ENCODE measurements around the gene LIPT1. TPM values are rescaled to one million over a fixed set of nuclear protein-coding genes. Genes with fewer than 3 reads are reported as not detected.
A peak's percentile ranks its signal among the peaks of the same experiment; 100 is the strongest.

The LIPT1 gene
- total RNA-seq, 2 experiments from 2014 or later: 11.9 to 12.5 TPM

- CTCF ChIA-PET (ENCODE audit: unreplicated experiment): no interaction called here
- POLR2A ChIA-PET: interaction anchor here (0.7 to 2.4 kb wide), 5 partner anchors 11 to 156 kb away, joined by 3 to 19 read pairs (median 4); partner anchors contain the start of genes C2orf15, EIF5B, LIPT1 and TSGA10
- no peaks in the 10 kb centered on the region for H4K20me1 ChIP-seq (ENCODE audit: insufficient read depth, low read length)
- peak within 1 kb of the TSS; percentile 82 for H3K4me3 ChIP-seq (ENCODE audit: low read depth, low read length, poor library complexity, severe bottlenecking)
- H3K27ac ChIP-seq (ENCODE audit: low read depth, low read length, poor library complexity, severe bottlenecking): peak within 1 kb of the TSS; percentile 32
- H3K4me2 ChIP-seq (ENCODE audit: low read length): peak within 1 kb of the TSS; percentile 89
- TF ChIP-seq EZH2phosphoT487 (IDR thresholded peaks at IDR 0.05; ENCODE audit: borderline replicate concordance, low read depth, low read length): no peak
- TF ChIP-seq, protein P1, sequence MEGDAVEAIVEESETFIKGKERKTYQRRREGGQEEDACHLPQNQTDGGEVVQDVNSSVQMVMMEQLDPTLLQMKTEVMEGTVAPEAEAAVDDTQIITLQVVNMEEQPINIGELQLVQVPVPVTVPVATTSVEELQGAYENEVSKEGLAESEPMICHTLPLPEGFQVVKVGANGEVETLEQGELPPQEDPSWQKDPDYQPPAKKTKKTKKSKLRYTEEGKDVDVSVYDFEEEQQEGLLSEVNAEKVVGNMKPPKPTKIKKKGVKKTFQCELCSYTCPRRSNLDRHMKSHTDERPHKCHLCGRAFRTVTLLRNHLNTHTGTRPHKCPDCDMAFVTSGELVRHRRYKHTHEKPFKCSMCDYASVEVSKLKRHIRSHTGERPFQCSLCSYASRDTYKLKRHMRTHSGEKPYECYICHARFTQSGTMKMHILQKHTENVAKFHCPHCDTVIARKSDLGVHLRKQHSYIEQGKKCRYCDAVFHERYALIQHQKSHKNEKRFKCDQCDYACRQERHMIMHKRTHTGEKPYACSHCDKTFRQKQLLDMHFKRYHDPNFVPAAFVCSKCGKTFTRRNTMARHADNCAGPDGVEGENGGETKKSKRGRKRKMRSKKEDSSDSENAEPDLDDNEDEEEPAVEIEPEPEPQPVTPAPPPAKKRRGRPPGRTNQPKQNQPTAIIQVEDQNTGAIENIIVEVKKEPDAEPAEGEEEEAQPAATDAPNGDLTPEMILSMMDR (conservative IDR thresholded peaks at IDR 0.05; ENCODE audit: low read length): no peak
- H3K36me3 ChIP-seq (ENCODE audit: insufficient read depth, low read length): peaks cover 4% of the 10 kb centered on the region; the same call in 1 of the 2 replicates
- H3K9me3 ChIP-seq (ENCODE audit: low read length): no peaks in the 10 kb centered on the region
- H3K79me2 ChIP-seq (ENCODE audit: insufficient read depth, low read depth, low read length): peaks cover 58% of the 10 kb centered on the region
- intact Hi-C loops (cut with micrococcal nuclease; ENCODE audit: unreplicated experiment): loop anchor here (1.0 to 10.0 kb wide), 5 partner anchors 26 to 1384 kb away; partner anchors contain the start of genes C2orf15, LIPT1, PDCL3 and REV1
- BruUV-seq (replicated peaks): TSS peak; percentile 89
- H3K4me1 ChIP-seq (ENCODE audit: insufficient read depth, low read length, poor library complexity, severe bottlenecking): peaks cover 17% of the 10 kb centered on the region
- peak within 1 kb of the TSS; percentile 95 for H2AFZ ChIP-seq (ENCODE audit: low read length)
- peak; percentile 94 for DNase-seq (ENCODE audit: low spot score)
- no peaks in the 10 kb centered on the region for H3K9me2 ChIP-seq (ENCODE audit: insufficient read depth, low read length)
Observed at GRCh38 chr2:99180755-99181623, 26.2 kb downstream of the LIPT1 start, which contains the start of the genes MITD1 and MRPL30. TSS of gene MITD1 (minus strand) at chr2:99181058. CDS start at chr2:99180981, 77 bp downstream. TSS of gene MRPL30 (plus strand) at chr2:99181184. CDS start at chr2:99186204, 5,020 bp downstream.

DNA sequence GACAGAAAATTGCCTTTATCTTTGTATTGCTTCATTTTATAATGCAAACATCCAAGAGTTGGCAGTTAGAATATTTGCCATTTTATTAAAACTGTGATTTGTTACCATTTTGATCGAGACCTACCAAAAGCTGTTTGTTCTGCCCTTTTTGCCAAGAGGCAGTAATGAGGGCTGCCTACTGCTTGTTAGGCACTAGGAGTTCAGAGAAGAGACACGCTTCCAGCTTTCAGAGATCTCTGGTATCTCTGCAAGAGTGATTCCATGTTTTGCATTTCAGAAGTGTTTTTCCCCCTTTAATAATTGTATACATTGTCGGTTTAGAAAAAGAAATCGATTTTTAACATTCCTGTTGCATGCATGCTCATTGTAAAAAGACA is 26.8 kb downstream of the LIPT1 start:
- Histone ChIP-seq H3K36me3 (ENCODE audit: insufficient read depth, low read length) (peaks cover 4% of the 10 kb centered on the region; the same call in 1 of the 2 replicates), H4K20me1 (ENCODE audit: insufficient read depth, low read length) (no peaks in the 10 kb centered on the region), H3K9me3 (ENCODE audit: low read length) (no peaks in the 10 kb centered on the region), H2AFZ (ENCODE audit: low read length) (peak overlapping the region; percentile 95), H3K4me1 (ENCODE audit: insufficient read depth, low read length, poor library complexity, severe bottlenecking) (peaks cover 17% of the 10 kb centered on the region), H3K4me2 (ENCODE audit: low read length) (peak overlapping the region; percentile 89), H3K9me2 (ENCODE audit: insufficient read depth, low read length) (no peaks in the 10 kb centered on the region), H3K4me3 (ENCODE audit: low read depth, low read length, poor library complexity, severe bottlenecking) (peak overlapping the region; percentile 82), H3K79me2 (ENCODE audit: insufficient read depth, low read depth, low read length) (peaks cover 61% of the 10 kb centered on the region), H3K27ac (ENCODE audit: low read depth, low read length, poor library complexity, severe bottlenecking) (peak overlapping the region; percentile 32)
- BruUV-seq (replicated peaks): no TSS peak
- DNase-seq (ENCODE audit: low spot score): peak; percentile 19
- intact Hi-C loops (cut with micrococcal nuclease; ENCODE audit: unreplicated experiment): loop anchor here (1.0 to 10.0 kb wide), 5 partner anchors 27 to 1383 kb away; partner anchors contain the start of genes C2orf15, LIPT1, PDCL3 and REV1
- CTCF ChIA-PET (ENCODE audit: unreplicated experiment): no interaction called here
- POLR2A ChIA-PET: interaction anchor here (1.0 to 2.4 kb wide), 2 partner anchors 40 to 155 kb away, joined by 3 to 19 read pairs; partner anchors contain the start of genes C2orf15, EIF5B and TXNDC9
- TF ChIP-seq EZH2phosphoT487 (IDR thresholded peaks at IDR 0.05; ENCODE audit: borderline replicate concordance, low read depth, low read length): no peak
- TF ChIP-seq, protein P1 (conservative IDR thresholded peaks at IDR 0.05; ENCODE audit: low read length): no peak

All from OCI-LY7 (cell line).